PFSK-1 (cell line): Measurements from ENCODE around the gene PLAGL1.

Experiments
- FOXP2 ChIP-seq: optimal IDR thresholded peaks from 2 replicates; pipeline ENCODE3; 2011; ENCODE audit warnings: borderline replicate concordance, control low read depth, inconsistent platforms; ENCODE audit not compliant: insufficient read depth; ENCODE audit errors: extremely low read length, extremely low read depth
- POLR2AphosphoS5 ChIP-seq: IDR thresholded peaks from 2 replicates; pipeline ENCODE4 v1.6.1; 2012; ENCODE audit warnings: low read depth, mild to moderate bottlenecking, control low read depth, low read length, moderate library complexity
- REST ChIP-seq, 2 experiments: IDR thresholded peaks; 2 replicates each; pipeline versions ENCODE4 v1.6.1 to v1.8.0; 2011 to 2012; ENCODE audit warnings: low read depth in 2 of 2, low read length in 2 of 2, control low read depth in 1 of 2, inconsistent platforms in 1 of 2, mild to moderate bottlenecking in 1 of 2, moderate library complexity in 1 of 2; ENCODE audit not compliant: insufficient read depth in 1 of 2
- SIN3A ChIP-seq: IDR thresholded peaks from 2 replicates; pipeline ENCODE4 v1.6.1; 2012; ENCODE audit warnings: mild to moderate bottlenecking, low read length, moderate library complexity, borderline replicate concordance; ENCODE audit not compliant: insufficient read depth
- TAF1 ChIP-seq: IDR thresholded peaks from 2 replicates; pipeline ENCODE4 v1.6.1; 2012; ENCODE audit warnings: low read length, control low read depth, borderline replicate concordance; ENCODE audit not compliant: insufficient read depth

PLAGL1 gene

DNA sequence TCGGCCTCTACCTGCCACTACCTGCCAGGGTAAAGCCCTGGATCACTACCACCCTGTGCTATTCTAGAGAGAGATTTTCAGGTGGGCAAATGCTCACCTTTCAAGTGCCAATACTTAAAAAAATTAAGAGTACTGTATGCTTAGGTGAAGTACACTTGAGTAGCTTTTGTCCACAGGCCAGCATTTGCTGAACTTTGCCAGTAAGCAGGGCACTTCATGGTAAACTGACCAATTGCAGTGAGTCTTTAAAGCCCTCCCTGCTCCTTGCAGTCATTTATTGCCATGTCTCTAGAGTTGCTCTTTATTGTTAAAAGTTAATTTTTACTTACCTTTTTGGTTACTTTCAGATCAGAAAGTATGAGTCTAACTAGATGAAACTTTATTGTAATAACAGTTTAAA lies 58.5 kb downstream of the PLAGL1 start:
- no peak for TF ChIP-seq TAF1
- TF ChIP-seq POLR2AphosphoS5 = no peak
- TF ChIP-seq REST (IDR thresholded peaks at IDR 0.05; ENCODE audit: insufficient read depth in 1 of 2, low read depth in 2 of 2, low read length in 2 of 2) = no peak
- TF ChIP-seq SIN3A = no peak
- TF ChIP-seq FOXP2 = no peak

DNA sequence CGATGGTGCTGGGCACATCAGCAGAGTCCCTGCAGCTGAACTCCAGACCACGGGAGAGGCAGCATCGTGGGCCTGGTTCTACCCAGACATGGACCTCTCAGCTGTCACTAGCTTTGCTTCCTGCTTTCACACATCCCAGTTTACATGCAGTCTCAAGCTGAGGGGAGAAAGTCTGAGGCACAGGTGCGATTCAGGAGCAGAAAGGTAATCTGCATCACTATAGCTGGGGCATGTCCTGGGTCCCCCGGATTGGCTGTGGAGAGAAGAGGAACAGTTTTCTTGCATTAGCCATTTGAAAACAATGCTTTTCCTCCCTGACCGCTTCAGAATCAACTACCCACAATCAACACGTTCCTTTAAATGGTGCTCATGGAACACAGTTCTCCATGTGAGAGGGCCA lies 59.9 kb downstream of the PLAGL1 start:
- no peak for TF ChIP-seq SIN3A
- no peak for TF ChIP-seq TAF1
- no peak for TF ChIP-seq REST (IDR thresholded peaks at IDR 0.05; ENCODE audit: insufficient read depth in 1 of 2, low read depth in 2 of 2, low read length in 2 of 2)
- no peak for TF ChIP-seq POLR2AphosphoS5
- no peak for TF ChIP-seq FOXP2

DNA sequence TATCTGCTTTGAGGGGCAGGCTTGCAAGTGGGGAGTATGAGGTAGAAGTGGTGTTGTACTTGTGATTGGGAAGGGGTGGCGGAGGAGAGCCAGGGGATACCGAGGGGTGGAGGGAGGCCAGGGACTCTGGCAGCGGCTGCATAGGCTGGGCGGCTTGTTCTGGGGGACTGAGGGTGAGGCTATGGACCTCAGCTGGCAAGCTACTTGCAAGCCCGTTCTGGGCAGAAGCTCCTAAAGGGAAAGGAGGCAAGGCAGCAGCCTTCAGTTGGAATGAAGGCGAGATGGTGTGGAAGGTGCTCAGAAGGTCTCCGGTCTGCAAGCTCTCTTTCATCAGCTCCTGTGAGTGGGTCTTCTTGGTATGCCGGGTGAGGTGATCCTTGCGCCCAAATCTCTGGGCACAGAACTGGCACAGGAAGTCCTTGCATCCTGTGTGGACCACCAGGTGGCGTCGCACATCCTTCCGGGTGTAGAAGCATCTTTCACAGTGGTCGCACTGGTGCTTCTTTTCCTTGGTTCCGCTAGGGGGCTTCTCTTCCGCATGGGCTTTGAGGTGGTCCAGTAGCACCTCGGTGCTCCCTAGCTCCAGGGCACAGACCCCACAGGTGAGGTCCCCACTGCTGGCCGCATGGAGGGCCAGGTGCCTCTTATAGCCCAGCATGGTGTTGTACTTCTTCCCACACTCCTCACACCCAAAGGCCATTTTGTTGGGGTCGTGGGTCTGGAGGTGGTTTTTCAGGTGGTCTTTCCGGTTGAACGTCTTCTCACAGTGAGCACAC lies 66.0 kb downstream of the PLAGL1 start:
- TF ChIP-seq TAF1 = no peak
- no peak for TF ChIP-seq FOXP2
- no peak for TF ChIP-seq POLR2AphosphoS5
- TF ChIP-seq REST (IDR thresholded peaks at IDR 0.05; ENCODE audit: insufficient read depth in 1 of 2, low read depth in 2 of 2, low read length in 2 of 2) = no peak
- no peak for TF ChIP-seq SIN3A

- TF ChIP-seq SIN3A (no peak), TAF1 (no peak), REST (IDR thresholded peaks at IDR 0.05; ENCODE audit: insufficient read depth in 1 of 2, low read depth in 2 of 2, low read length in 2 of 2) (no peak), POLR2AphosphoS5 (no peak), FOXP2 (no peak)
Measured at GRCh38 chr6:143940011-143940597, 68.0 kb downstream of the PLAGL1 start.
